IMR-90 (cell line): ENCODE measurements around the gene PCGF2. TPM values are rescaled to one million over a fixed set of nuclear protein-coding genes. Genes with fewer than 3 reads are reported as not detected.
A peak's percentile ranks its signal among the peaks of the same experiment; 100 is the strongest.

Experiments
- ATAC-seq: fragments of 200-7000 bp; cut with Tn5 transposase; 2 replicates; pipeline ENCODE4 v1.9.1; 2020; ENCODE audit warnings: low read depth, mild to moderate bottlenecking, moderate library complexity
- BruUV-seq: library from RNA; stranded (reverse); fragments of 400-500 nt; replicated peaks from 2 replicates; lab custom pipeline; 2021; lab: Mats Ljungman, UMichigan
- CTCF ChIA-PET: fragments of 300-600 bp; formaldehyde crosslinking; extraction: SDS; loops from one replicate; lab custom pipeline; 2021; ENCODE audit warnings: antibody characterized with exemption; lab: Yijun Ruan, JAX
- POLR2A ChIA-PET: fragments of 300-600 bp; sonication (Branson Sonifier 250); formaldehyde crosslinking; loops from one replicate; lab custom pipeline; 2022; ENCODE audit warnings: antibody characterized with exemption; ENCODE audit not compliant: unreplicated experiment; lab: Charles Lee
- DNase-seq: peaks from one replicate; pipeline ENCODE4 v3.0.0; 2013
- H2AFZ ChIP-seq: replicated peaks from 2 replicates; pipeline ENCODE3; 2013; ENCODE audit warnings: low read length, mild to moderate bottlenecking; ENCODE audit not compliant: poor library complexity
- H2AK5ac ChIP-seq: 2 replicates; pipeline ENCODE4 v1.6.1; 2013; ENCODE audit warnings: low read depth, low read length, inconsistent platforms
- H2AK9ac ChIP-seq: replicated peaks from 2 replicates; pipeline ENCODE3; 2013; ENCODE audit warnings: mild to moderate bottlenecking, low read depth, low read length, moderate library complexity; ENCODE audit not compliant: poor library complexity
- H2BK120ac ChIP-seq: 2 replicates; pipeline ENCODE4 v1.6.1; 2013; ENCODE audit warnings: low read depth, low read length, inconsistent platforms
- H2BK15ac ChIP-seq: 3 replicates; pipeline ENCODE4 v1.6.1; 2013; ENCODE audit warnings: low read depth, low read length, inconsistent platforms
- H2BK20ac ChIP-seq: 2 replicates; pipeline ENCODE4 v1.6.1; 2013; ENCODE audit warnings: low read depth, mild to moderate bottlenecking, inconsistent platforms, low read length, moderate library complexity
- H2BK5ac ChIP-seq: 2 replicates; pipeline ENCODE4 v1.6.1; 2013; ENCODE audit warnings: mild to moderate bottlenecking, low read depth, low read length, inconsistent platforms; ENCODE audit not compliant: poor library complexity, severe bottlenecking
- H3K14ac ChIP-seq: replicated peaks from 2 replicates; pipeline ENCODE4 v1.6.1; 2013; ENCODE audit warnings: low read depth, low read length, inconsistent platforms
- H3K18ac ChIP-seq: 2 replicates; pipeline ENCODE4 v1.6.1; 2013; ENCODE audit warnings: low read depth, low read length, control low read depth
- H3K23ac ChIP-seq: 2 replicates; pipeline ENCODE4 v1.6.1; 2013; ENCODE audit warnings: low read depth, low read length, inconsistent platforms
- H3K27ac ChIP-seq: 2 replicates; pipeline ENCODE4 v1.5.1; 2013; ENCODE audit warnings: mild to moderate bottlenecking, control low read depth, low read length; ENCODE audit not compliant: insufficient read depth
- H3K27me3 ChIP-seq: 2 replicates; pipeline ENCODE4 v1.6.1; 2013; ENCODE audit warnings: low read length; ENCODE audit not compliant: control insufficient read depth, insufficient read depth
- H3K36me3 ChIP-seq: 2 replicates; pipeline ENCODE4 v1.6.1; 2013; ENCODE audit warnings: low read length, mixed read lengths; ENCODE audit not compliant: control insufficient read depth, insufficient read depth
- H3K4ac ChIP-seq: 2 replicates; pipeline ENCODE4 v1.6.1; 2013; ENCODE audit warnings: low read depth, low read length, inconsistent platforms
- H3K4me1 ChIP-seq: 2 replicates; pipeline ENCODE4 v1.6.1; 2013; ENCODE audit warnings: low read length, mixed read lengths; ENCODE audit not compliant: control insufficient read depth, insufficient read depth
- H3K4me2 ChIP-seq: 2 replicates; pipeline ENCODE4 v1.6.1; 2013; ENCODE audit warnings: low read depth, mild to moderate bottlenecking, control low read depth, low read length, moderate library complexity
- H3K4me3 ChIP-seq: 2 replicates; pipeline ENCODE4 v1.5.1; 2013; ENCODE audit warnings: low read depth, mild to moderate bottlenecking, control low read depth, low read length, moderate library complexity; ENCODE audit not compliant: insufficient read depth
- H3K56ac ChIP-seq: 2 replicates; pipeline ENCODE4 v1.6.1; 2013; ENCODE audit warnings: low read length, inconsistent platforms; ENCODE audit not compliant: insufficient read depth; ENCODE audit errors: extremely low read depth
- H3K79me1 ChIP-seq, 2 experiments: 2 replicates each; pipeline ENCODE4 v1.6.1; 2013; ENCODE audit warnings: low read length in 2 of 2, inconsistent platforms in 1 of 2, low read depth in 1 of 2
- H3K9ac ChIP-seq: 2 replicates; pipeline ENCODE4 v1.6.1; 2013; ENCODE audit warnings: low read depth, low read length, control low read depth
- H3K9me1 ChIP-seq: 2 replicates; pipeline ENCODE4 v1.6.1; 2013; ENCODE audit warnings: low read length, inconsistent platforms; ENCODE audit not compliant: insufficient read depth
- H3K9me3 ChIP-seq: 2 replicates; pipeline ENCODE4 v1.6.1; 2013; ENCODE audit warnings: low read length; ENCODE audit not compliant: control insufficient read depth, insufficient read depth
- H4K20me1 ChIP-seq: 2 replicates; pipeline ENCODE4 v1.6.1; 2013; ENCODE audit warnings: low read length, inconsistent platforms; ENCODE audit not compliant: insufficient read depth
- H4K5ac ChIP-seq: 2 replicates; pipeline ENCODE4 v1.6.1; 2013; ENCODE audit warnings: mild to moderate bottlenecking, low read depth, low read length, control low read depth
- H4K8ac ChIP-seq, 2 experiments: 2 replicates each; pipeline ENCODE4 v1.6.1; 2013; ENCODE audit warnings: low read depth in 2 of 2, low read length in 2 of 2, control low read depth in 1 of 2, inconsistent platforms in 1 of 2
- H4K91ac ChIP-seq: 2 replicates; pipeline ENCODE4 v1.6.1; 2013; ENCODE audit warnings: low read depth, low read length, inconsistent platforms; ENCODE audit not compliant: insufficient read depth
- BHLHE40 ChIP-seq: fragments of 150-350 bp; IDR thresholded peaks from 2 replicates; pipeline ENCODE4 v1.6.1; 2016; ENCODE audit warnings: mild to moderate bottlenecking, low read depth, low read length
- CEBPB ChIP-seq: IDR thresholded peaks from 2 replicates; pipeline ENCODE4 v1.6.1; 2012; ENCODE audit warnings: low read depth, low read length, improper control_type of control experiment
- CTCF ChIP-seq: conservative IDR thresholded peaks from 2 replicates; pipeline ENCODE4 v1.5.1; 2012; ENCODE audit warnings: mild to moderate bottlenecking, low read depth, low read length, improper control_type of control experiment
- MAFK ChIP-seq: IDR thresholded peaks from 2 replicates; pipeline ENCODE4 v1.6.1; 2012; ENCODE audit warnings: low read depth, low read length, improper control_type of control experiment
- MAZ ChIP-seq: IDR thresholded peaks from 2 replicates; pipeline ENCODE4 v1.6.1; 2012; ENCODE audit warnings: low read depth, mild to moderate bottlenecking, low read length, improper control_type of control experiment, moderate library complexity, borderline replicate concordance
- MXI1 ChIP-seq: IDR thresholded peaks from 2 replicates; pipeline ENCODE4 v1.6.1; 2012; ENCODE audit warnings: low read depth, mild to moderate bottlenecking, low read length, moderate library complexity, borderline replicate concordance
- NFE2L2 ChIP-seq: fragments of 150-350 bp; IDR thresholded peaks from 2 replicates; pipeline ENCODE4 v1.6.1; 2016; ENCODE audit warnings: low read depth, mild to moderate bottlenecking, low read length
- POLR2A ChIP-seq: IDR thresholded peaks from 2 replicates; pipeline ENCODE4 v1.6.1; 2012; ENCODE audit warnings: mild to moderate bottlenecking, low read depth, low read length
- RAD21 ChIP-seq: IDR thresholded peaks from 2 replicates; pipeline ENCODE4 v1.6.1; 2012; ENCODE audit warnings: low read length, improper control_type of control experiment
- SMC3 ChIP-seq: fragments of 150-350 bp; IDR thresholded peaks from 2 replicates; pipeline ENCODE4 v1.6.1; 2016; ENCODE audit warnings: low read depth, mild to moderate bottlenecking, antibody characterized with exemption, low read length, moderate library complexity
- WGBS, 2 experiments: methylation state at CpG; one replicate each; pipeline versions ENCODE4 v1.1.5 to v1.1.7; 2013; ENCODE audit warnings: missing lambda C conversion rate in 2 of 2; ENCODE audit not compliant: insufficient read length in 1 of 2; ENCODE audit errors: extremely low coverage in 2 of 2; 5-methylcytosine and 5-hydroxymethylcytosine counted together
- dilution Hi-C: fragments of 300-500 bp; cut with HindIII; formaldehyde crosslinking; loops from one replicate; pipeline ENCODE4 v1.14.3; 2018; ENCODE audit warnings: low sequenced_read_pairs; ENCODE audit not compliant: unreplicated experiment
- in situ Hi-C: fragments of 300-500 bp; cut with MboI; formaldehyde crosslinking; loops from 3 replicates; pipeline ENCODE4 v1.14.3; 2019; ENCODE audit warnings: low sequenced_read_pairs, inconsistent platforms, mixed read lengths
- intact Hi-C: fragments of 100-400 bp; cut with micrococcal nuclease; formaldehyde crosslinking; loops from 2 replicates; pipeline ENCODE4 v1.10.0; 2022
- polyA plus RNA-seq, 3 experiments: library from polyadenylated mRNA; depleted of rRNA; stranded (reverse); fragments of >200 nt; gene quantifications; 2 replicates each; pipeline ENCODE4 v1.2.3, GENCODE V29; 2012; ENCODE audit warnings: low replicate concordance in 1 of 3
- total RNA-seq: library from RNA; depleted of rRNA; stranded (reverse); fragments of >200 nt; gene quantifications from 2 replicates; pipeline ENCODE4 v1.2.3, GENCODE V29; 2012

The PCGF2 gene
- total and polyA plus RNA-seq, 2 of the 4 experiments (the other 2 are of a cell fraction) = 1.1 to 18.2 TPM

GRCh38 chr17:38702916-38703741 is 45.0 kb downstream of the PCGF2 start:
- peak overlapping the region; percentile 68 for H3K4ac ChIP-seq
- intact Hi-C loops = loop anchor here (1.0 kb wide), 1 partner anchor 26 kb away; no protein-coding TSS in a partner anchor
- no peak overlapping the region for H2BK5ac ChIP-seq
- H2BK20ac ChIP-seq = no peak overlapping the region
- H3K4me2 ChIP-seq = peak overlapping the region; percentile 100
- no peak overlapping the region for H3K18ac ChIP-seq
- no peak for DNase-seq
- peak overlapping the region; percentile 8; the same call in 1 of the 2 replicates for H3K27ac ChIP-seq
- H4K8ac ChIP-seq = peak overlapping the region; percentile 93 to 99
- peak overlapping the region; percentile 57; the same call in 1 of the 2 replicates for H3K56ac ChIP-seq
- no peak overlapping the region for H2BK120ac ChIP-seq
- no peaks in the 10 kb centered on the region for H3K27me3 ChIP-seq
- dilution Hi-C loops = no loop called here
- 24% methylated on average over 31 of the region's 55 CpGs; no CpG with 5 or more reads in 1 of the 2 experiments for WGBS, 2 experiments
- H4K5ac ChIP-seq = peak overlapping the region; percentile 7; the same call in 1 of the 2 replicates
- ChIA-PET CTCF (no interaction called here), POLR2A (no interaction called here)
- ATAC-seq = no peak
- peak overlapping the region; percentile 38; the same call in 1 of the 2 replicates for H3K14ac ChIP-seq
- H2BK15ac ChIP-seq = no peak overlapping the region
- BruUV-seq = no TSS peak
- no peaks in the 10 kb centered on the region for H3K9me3 ChIP-seq
- H4K20me1 ChIP-seq = peaks cover 20% of the 10 kb centered on the region; the same call in 1 of the 2 replicates
- H2AFZ ChIP-seq = peak overlapping the region; percentile 94
- peak overlapping the region; percentile 33; the same call in 1 of the 2 replicates for H2AK5ac ChIP-seq
- peaks cover 17% of the 10 kb centered on the region for H3K9me1 ChIP-seq
- H3K9ac ChIP-seq = peak overlapping the region; percentile 95
- H3K4me3 ChIP-seq = peak overlapping the region; percentile 95
- peak overlapping the region; percentile 95 for H2AK9ac ChIP-seq
- in situ Hi-C loops = no loop called here
- H3K23ac ChIP-seq = peak overlapping the region; percentile 69
- peak overlapping the region; percentile 18 for H4K91ac ChIP-seq
- H3K36me3 ChIP-seq = peaks cover 6% of the 10 kb centered on the region; the same call in 1 of the 2 replicates
- peaks cover 17% of the 10 kb centered on the region for H3K4me1 ChIP-seq
- H3K79me1 ChIP-seq = peaks cover 15 to 54% of the 10 kb centered on the region in 2 experiments; a peak in 3 of 4 replicates
- TF ChIP-seq MAZ (no peak), CTCF (no peak), BHLHE40 (no peak), MAFK (no peak), RAD21 (no peak), SMC3 (no peak), MXI1 (no peak), POLR2A (no peak), NFE2L2 (no peak), CEBPB (no peak)
